Stimulated activated CD8-positive, alpha-beta memory T cell treated with anti-CD3 and anti-CD28 coated beads, Interleukin-12 subunit alpha, Interleukin-12 subunit beta, amount 100 ng/mL, for 4 hours (primary cell): ENCODE measurements around the gene ATP4B.

Source experiments
- DNase-seq: peaks from one replicate; pipeline ENCODE4 v3.0.0-alpha.2; 2020; ENCODE audit warnings: low read depth

The ATP4B gene

DNA sequence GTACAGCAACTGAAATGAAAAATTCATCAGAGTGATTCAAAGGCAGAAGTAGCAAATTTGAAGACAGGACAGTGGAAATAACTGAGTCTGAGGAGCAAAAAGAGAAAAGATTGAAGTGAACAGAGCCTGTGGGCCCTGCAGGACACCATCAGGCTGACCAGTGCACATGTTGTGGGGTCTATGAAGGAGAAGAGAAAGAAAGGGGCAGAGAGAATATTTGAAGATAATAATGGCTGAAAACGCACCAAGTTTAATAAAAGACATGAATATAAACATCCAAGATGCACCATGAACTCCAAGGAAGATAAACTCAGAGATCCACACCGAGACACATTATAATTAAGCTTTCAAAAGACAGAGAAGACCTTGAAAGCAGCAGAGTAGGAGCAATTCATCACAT is 15.4 kb downstream of the ATP4B start:
- no peak for DNase-seq

DNA sequence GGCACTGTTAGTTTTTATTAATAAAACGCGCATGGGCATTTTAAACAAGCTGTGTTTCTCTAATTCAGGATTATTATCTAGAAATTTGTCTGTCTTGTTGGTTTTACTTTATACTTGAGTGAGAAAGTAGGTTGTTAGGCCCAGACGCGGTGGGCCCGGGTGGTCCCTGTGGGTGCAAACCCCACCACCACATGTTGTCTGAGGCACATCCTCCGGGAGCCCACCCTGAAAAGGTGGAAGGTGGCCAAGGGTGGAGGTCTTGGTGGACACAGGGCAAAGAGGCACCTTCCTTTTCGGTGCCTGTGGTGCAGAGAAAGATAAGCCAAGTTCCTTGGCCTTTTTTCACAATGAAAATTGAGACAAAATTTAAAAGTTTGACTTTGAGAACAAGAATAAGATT is 16.6 kb downstream of the ATP4B start:
- no peak for DNase-seq

DNA sequence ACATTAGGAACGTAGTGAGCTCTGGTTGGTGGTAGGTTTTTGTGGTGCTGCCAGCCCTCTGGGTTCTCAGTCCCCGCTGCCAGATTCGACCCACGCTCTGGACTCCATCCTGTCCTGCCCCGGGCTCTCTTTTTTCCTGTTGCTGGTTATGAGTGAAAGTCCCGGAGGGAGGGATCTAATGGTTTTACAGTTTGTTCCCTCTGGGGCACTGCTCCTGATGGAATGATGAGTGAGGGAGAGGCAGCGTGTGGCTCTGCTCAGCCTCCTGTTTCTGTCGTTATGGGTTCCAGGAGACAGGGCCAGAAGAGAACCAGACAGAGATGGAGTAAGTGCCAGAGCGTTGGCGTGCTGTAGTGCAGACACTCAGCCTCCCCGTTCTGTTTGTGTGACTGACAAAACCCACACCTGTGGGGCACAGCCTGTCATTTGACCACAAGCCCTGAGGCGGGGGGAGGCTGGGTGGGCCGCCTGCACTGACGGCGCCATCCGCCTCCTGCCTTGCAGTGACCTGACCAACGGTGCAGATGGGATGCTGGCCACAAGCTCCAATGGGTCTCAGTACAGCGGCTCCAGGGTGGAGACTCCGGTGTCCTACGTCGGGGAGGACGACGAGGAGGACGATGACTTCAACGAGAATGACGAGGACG is 18.3 kb downstream of the ATP4B start:
- no peak for DNase-seq

DNA sequence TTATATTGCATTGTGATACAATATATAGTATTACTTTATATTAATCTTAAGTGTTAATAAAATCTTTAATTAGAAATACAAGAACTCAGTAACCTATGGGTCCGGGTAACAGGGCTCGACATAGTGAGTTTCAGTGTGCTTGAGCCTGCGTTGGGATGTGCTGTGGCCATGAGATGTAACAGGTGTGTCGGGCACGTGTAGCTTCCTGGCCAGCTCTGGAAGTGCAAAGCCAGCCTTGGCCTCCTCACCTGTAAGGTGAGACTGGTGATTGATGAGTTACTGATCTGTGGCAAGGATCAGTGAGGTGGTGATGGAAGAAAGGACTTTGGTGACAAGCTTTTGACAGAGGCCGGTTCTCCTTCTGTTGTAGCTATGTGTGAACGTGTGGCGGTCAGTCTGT is 19.2 kb downstream of the ATP4B start:
- no peak for DNase-seq

DNA sequence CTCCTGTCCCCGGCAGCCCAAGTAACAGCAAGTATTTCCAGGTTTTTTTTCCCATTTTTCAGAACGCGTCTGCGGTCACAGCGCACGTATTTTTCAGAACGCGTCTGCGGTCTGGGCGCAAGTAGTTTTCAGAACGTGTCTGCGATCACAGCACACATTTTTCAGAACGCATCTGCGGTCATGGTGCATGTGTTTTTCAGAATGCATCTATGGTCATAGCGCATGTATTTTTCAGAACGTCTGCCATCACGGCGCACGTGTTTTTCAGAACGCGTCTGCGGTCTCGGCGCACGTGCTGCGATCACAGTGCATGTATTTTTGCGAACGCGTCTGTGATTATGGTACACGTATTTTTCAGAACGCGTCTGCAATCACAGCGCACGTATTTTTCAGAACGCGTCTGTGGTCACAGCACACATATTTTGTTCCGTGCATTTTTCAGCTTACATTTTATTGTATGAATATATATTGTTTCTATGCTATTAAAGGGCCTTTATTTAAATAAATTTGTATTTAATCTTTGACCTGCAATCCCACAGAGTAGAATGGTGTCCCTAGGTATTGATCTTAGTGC is 19.7 kb downstream of the ATP4B start:
- DNase-seq, result no peak

DNA sequence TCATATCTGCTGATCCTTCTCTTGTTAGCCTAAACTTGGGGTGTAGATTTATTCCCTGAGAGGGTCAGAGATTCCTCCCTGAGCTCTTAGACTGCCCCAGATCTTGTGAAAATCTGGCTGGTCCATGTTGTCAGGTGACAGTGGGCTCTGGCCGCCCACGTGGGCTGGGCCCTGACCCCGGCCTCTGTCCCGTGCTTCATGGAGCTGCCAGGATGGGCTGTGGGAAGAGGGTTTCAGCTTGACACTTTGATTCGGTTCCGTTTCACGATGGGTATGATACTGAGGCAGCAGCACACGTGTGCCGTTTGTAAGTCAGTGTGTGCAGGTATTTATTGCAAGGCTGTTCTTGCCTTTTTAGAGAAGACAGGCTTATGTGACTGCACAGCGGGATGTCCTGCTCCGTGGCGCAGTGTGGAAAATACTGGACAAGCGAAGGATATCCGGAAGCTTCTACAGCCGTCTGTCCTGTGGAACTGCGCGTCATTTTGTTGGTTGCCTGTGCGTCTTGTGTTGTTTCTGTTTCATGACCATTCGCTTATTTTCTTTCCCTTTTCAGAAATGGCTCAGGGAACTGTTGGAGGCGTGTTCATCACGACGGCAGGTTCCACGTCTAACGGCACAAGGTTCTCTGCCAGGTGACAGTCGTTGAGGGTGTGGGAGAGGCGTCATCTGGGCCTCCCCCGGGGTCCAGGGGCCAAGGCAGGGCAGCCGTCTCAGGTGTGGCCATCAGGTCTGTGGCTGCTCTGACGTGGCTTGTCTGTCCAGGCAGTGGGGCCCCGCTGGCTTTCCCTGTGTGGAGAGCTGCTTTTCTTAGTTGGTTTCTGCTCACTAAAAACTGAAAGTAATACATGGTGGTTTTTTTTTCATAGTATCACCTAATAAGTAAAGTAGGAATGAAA is 20.5 kb downstream of the ATP4B start:
- no peak for DNase-seq

DNA sequence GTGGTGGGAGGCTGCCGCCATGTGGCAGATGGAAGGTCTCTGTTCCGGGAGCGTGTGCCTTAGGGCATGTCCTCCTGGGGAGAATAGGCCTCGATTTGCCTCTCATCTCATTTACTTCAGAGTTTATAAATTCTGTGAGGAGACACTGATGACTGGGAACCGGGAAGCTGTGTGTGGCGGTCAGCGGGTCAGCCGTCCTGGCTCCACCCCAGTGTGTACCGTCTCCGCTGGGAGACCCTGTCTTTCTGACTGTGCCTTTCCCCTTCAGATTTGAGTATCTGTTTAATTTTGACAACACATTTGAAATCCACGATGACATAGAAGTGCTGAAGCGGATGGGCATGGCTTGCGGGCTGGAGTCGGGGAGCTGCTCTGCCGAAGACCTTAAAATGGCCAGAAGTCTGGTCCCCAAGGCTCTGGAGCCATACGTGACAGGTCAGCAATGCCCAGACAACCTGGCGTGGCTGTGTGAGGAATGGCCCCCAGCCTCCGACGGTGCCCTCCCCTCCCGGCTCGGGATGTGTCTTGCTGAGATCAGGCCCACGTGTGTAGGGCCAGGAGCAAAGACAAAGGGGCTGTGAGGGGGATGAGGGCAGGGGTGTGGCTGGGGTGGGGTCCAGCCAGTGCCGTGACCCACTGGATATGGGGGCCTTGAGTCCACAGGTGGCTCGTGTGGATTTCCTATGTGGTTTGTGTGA is 21.6 kb downstream of the ATP4B start:
- no peak for DNase-seq

DNA sequence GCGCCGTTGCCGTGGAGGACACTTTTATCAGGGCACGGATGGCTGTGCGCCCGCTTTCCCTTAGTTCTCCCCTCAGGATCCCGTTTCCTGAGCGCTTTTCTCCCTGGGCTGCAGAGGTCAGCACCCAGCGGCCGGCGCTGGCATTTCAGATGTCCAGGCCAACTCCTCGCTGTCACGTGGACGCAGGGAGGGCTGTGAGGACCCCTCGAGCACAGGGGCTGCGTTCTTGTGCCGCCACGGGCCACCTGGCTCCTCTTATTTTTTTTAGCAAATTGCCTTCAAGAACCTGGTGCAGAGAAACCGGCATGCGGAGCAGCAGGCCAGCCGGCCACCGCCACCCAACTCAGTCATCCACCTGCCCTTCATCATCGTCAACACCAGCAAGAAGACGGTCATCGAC is 22.3 kb downstream of the ATP4B start:
- no peak for DNase-seq

DNA sequence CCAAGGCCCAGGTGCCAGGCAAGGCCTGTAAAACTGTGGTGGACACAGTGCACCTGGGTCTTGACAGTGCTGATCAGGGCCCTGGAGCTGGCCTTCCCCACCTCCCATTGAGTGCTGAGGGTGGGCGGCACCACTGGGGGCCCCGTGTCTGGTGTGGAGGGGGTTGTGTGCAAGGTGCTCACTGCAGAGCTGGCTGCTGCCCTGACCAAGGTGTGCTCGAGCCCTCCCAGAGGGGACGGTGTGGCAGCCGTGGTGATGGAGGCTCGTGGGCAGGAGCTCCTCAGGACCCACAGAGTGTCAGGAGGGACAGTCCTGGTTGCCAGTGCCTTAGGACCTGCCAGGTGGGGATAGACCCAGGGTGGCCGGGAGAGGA is 23.0 kb downstream of the ATP4B start:
- DNase-seq, result no peak

DNA sequence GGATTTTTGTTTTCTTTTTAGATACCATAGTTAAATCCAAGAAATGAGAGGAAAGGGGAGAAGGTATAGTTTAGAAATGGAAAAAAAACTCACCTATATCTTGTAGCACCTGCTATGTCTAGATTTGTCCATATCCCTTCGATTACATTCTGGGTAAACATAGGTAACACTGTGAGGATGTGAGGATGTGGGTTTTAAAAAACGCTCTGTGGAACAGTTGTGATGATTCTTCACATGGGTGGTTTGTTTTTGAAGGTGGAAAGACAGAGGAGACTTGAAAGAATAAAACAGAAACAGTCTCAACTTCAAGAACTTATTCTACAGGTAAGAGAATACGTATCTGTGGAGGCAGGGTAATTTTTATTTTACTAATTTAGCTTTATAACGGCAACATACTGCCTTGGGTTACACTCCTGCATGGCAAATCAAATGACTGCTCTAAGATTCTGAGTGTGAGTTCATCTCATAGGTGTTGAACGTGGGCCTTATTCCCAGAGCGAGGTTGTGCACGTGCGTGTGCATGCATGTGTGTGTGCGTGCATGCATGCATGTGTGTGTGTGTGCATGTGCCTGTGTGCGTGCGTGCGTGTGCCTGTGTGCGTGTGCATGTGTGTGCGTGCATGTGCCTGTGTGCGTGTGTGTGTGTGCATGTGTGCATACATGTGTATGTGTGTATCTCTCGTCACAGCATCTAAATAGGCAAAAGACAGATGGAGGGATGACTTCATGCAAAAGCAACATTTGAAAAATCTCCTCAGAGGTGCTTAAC is 23.5 kb downstream of the ATP4B start:
- DNase-seq, result no peak

DNA sequence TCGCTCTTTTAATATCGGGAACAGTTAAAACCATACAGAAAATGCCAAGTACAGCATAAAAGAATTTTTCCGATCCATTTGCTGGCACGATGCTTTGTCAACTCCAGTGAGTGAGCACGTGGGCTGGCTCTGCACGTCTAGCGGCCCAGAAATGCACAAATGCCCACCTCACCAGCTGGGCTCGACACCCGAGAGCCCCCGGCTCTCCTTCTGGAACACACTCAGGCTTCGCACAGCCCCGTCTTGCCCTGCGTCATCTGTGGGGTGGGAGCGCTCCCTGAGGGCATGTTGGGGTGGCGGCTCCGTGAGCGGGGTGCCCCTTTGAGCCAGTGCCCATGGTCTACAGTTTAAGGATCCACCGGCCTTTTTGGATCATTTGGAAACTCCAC is 24.5 kb downstream of the ATP4B start:
- no peak for DNase-seq

DNA sequence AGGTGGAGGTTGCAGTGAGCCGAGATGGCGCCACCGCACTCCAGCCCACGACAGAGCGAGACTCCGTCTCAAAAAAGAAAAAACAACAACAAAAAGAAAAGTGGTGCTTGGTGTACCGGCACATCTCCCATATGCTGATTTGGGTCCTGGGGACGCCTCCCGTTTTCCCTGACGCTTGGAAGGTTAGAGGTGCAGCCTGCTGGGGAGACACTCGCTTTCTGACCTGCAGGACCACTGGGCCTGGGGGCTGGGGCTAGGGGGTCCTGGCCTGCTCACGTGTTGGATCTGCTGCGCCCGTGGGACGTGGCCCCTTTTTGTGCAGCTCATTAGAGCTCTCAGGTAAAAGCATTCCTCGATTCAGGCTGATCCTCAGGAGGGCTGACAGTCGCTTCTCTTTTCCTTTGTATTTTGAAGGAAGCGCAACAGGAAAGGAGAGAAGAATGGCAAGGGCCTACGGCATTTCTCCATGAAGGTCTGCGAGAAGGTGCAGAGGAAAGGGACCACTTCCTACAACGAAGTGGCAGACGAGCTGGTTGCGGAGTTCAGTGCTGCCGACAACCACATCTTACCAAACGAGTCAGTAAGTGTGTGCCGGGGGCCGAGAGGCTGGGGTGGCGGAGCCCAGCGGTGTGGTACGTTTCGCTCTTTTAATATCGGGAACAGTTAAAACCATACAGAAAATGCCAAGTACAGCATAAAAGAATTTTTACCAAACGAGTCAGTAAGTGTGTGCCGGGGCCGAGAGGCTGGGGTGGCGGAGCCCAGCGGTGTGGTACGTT is 25.1 kb downstream of the ATP4B start:
- no peak for DNase-seq

DNA sequence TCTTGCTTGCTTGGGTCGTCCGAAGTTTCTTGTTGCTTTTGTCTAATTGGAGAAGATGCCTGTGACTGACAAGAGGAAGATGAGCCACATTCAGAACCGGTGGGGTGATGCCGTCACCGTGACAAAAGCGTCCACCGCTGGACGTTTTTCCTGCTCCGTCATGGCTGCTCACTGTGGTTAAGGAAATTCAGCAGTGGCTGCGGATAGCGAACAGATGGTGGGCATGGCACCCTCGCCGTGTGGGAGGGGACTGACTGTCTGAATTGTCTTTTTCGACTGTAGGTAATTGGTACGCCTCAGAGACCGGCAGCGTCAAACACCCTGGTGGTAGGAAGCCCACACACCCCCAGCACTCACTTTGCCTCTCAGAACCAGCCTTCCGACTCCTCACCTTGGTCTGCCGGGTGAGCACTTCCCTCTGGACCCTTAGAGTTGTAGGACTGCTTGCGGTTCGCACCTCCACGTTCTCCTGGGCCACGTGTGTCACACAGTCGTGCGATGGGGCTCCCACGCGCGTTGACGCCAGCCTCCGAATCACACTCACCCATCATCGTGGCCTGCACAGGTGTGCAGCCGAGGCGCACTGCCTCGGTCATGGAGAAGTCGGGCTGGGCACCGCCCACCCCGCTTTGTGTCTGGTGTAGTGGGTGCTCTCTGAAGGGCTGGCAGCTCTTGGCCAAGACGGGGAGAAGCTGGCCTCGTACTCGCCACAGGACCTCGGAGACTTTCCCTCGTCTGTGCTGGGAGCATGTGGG is 26.5 kb downstream of the ATP4B start:
- DNase-seq, result no peak

DNA sequence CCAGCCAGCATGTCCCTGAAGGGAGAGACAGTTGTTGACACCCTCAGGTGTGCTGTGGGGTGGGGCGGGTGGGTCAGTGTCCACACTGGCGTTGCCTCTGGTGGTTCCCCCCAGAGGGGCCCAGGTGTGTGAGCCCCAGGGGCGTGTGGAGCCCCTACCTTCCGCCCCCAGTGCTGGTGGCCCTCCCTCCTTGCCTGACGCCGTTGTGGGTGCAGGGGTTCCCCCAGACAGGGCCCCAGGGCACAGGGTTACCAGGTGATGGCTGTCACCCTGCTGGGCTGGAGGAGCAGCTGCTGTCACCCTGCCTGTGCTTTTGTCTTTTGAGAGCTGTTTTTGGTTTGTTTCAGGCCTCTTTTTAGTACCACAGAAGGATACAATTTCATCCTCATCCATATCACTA is 27.2 kb downstream of the ATP4B start:
- no peak for DNase-seq

DNA sequence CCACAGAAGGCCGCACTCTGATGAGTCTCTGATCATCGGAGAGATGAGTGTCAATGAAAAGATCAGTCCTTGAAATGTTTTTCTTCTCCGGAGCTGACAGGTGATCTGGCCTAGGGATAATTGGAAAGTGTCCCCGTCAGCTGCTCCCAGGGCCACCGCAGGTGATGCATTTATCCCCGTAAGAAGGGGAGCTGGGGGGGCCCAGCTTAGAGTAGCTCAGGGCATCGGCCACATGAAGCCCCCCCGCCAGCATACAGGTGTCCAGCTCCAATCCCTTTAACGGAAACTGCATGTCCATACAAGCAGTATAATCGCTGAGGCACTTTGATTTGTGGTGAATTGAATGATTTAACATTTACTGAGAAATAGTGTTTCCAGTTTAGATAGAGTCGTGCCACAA is 27.7 kb downstream of the ATP4B start:
- no peak for DNase-seq

DNA sequence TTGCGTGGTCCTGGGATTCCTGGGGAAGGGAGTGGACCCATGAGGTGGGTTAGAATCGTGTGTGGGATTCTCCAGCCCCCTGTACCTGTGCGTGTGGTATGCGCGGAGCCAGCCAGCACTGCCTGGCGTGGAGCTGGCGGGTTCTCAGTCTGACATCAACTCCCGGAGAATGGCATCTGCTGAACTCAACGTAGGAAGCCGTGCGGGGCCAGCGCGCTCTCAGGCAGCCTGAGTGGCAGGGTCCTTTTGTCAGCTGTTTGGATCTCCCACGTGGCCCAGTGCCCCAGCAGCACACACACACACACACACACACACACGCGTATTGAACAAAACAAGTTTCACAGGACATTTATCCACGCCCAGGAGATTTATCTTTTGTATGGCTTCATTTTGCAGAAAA is 28.1 kb downstream of the ATP4B start:
- DNase-seq, result no peak

DNA sequence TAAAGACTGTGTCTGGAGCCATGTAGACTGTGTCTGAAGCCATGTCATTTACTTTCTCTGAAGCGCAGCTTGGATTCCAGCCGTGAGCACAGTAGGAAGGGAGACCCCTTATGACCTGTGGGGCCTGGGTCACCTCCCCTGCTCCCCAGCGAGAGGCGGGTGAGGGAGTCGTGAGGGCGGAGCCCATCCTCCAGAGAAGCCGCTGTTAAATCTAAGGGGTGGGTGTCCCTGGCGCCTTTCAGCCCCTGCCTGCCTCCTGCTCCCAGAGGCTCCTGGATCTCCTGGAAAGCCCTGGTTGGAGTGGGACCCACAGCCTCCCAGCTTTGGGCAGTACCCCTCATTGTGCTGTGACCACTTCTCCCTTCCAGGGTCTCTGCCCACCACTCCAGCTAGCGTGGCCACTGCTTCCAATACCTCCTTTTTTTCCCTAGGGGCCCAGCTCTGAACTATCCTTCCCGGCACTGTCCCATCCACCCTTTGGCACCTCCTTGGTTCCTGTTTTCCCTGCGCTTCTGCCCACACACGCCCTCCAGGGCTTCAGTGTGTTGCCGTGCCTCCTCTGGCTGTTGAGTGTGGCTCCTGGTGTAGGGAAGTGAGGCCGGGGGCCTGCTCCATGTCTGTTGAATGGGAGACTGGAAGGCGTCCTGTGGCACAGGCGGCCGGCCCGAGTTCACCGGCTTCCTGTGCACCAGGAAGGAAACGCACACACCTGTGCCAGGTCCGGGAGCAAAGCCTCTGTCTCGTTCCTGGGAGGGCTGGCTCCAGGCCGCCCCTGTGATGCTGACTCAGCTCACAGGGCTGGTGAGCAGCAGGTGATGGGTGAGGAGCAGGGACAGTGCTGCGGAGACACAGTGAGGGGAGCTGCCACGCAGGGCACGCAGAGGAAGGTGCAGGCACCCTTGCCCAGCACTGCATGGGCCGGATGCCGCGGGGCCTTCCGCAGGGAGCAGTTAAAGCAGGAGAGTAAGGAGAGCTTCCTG is 29.4 kb downstream of the ATP4B start:
- no peak for DNase-seq

DNA sequence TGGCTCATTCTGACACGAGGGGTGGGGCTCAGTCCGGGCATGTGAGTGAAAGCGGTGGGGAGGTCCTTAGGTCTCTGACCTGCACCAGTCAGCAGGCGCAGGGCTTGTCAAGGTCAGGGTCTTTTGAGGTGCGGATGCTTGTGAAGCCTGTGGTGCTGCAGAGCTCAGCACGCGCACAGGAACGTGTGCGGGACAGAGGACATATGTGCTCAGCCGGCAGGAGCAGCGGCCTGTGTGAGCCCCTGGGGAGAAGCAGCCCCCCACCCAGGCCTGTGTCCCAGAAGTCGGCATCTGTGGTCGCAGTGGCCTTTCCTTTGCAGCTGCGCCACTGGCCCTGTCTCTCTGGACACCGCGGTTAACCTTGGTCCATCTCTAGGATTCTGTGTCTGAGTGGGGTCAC is 30.9 kb downstream of the ATP4B start:
- no peak for DNase-seq

DNA sequence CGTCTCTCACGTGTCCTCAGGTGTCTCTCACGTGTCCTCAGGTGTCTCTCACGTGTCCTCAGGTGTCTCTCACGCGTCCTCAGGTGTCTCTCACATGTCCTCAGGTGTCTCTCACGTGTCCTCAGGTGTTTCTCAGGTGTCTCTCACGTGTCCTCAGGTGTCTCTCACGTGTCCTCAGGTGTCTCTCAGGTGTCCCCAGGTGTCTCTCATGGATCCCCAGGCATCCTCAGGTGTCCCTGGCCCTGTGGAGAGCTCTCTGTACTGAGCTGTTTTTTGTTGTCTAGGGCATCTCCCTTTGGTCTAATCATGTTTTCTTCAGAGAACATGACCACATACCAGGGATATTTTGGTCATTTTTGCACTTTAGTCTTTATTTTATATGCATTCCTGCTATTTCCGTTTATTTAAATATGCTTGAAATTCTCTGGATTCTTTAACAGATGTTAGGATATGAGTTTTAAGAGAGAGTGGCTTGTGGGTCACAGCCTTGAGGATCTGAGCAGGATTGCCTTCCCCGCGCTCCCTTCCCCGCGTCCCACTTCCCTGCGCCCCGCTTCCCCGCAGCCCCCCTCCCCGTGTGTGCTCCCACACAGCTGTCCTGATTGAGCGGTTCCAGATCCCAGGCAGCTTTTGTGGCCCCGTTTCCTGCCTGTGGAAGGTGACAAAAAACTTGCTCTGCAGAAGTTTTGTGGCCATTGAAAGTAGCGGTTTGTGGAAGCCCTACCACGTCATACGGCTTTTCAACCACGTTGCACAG is 31.9 kb downstream of the ATP4B start:
- no peak for DNase-seq
